Measurements from ENCODE around the gene LTO1.

The LTO1 gene

DNA sequence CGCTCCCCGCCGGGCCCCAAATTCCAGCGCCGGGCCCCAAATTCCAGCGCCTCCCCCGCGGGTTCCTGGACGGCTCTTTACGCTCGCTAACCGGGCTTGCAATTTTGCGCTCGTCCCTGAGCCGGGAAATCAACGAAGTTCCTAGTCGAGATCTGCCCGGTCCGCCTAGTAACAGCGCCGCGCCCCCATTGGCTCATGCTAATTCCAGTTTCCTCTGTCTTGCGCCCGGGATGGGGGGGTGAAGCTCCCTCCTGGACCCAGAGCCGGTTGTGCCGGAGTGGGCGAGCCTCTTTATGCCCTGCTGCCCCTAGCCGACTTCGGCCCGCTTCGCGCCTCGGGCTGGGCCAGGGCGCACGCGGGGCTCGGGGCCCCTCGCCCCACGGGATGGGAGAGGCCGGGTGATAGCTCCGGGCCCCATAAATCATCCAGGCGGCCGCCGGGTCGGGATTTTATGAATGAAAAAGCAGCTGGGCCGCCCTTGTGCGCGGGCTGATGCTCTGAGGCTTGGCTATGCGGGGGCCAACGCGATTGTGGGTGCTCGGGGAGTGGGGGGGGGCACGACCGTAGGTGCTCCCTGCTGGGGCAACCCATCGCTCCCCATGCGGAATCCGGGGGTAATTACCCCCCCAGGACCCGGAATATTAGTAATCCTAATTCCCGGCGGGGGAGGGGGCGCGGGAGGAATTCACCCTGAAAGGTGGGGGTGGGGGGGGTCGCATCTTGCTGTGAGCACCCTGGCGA, 36.0 kb downstream of the LTO1 start:
- DNase-seq (ENCODE audit: low read depth), result peak; percentile 92

DNA sequence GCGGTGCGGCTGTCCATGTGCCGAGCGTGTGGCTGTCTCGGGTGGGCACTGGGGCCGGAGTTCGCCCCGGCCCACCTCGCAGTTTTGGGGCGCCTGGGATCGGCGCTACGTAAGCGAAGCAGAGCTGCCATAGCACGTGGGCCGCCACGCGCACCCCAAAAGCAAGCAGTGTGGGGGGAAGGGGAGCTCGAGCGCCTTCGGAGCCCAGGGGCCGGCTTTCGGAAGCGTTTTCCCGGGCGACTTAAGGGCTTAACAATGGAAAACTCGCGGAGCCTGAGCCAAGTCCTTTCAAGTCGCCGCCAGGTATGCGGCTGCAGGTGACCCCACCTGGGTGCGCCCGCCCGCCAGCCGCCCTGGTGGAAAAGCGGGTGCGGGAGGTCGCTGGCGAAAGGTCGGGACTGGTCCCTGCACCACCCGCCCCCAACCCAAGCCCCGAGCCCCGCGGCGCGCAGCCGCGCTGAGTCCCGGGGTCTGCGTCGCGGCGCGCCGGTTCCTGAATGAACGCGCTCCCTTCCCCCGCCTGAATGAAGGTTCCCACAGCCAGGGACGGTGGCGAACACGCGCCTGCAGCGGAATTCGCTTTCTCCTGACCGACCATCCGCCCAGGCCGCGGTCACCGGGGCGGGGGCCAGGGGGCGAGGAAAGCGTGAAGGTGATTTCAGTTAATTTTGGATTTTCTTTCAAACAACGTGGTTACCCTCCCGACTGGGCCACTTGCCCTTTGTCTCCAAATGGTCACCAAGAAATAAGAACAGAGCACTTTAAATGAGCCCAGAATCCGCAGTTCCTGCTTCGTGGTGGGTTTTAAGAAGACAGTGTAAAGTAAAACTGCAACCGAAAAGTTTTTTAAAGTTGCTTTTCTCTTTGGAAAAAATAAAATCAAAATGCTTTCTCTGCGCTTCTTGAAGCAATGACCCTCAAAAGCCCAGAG, 36.9 kb downstream of the LTO1 start:
- H3K4me3 ChIP-seq (ENCODE audit: low read depth, low read length), result peak overlapping the region; percentile 23
- TF ChIP-seq POLR2A (IDR thresholded peaks at IDR 0.05; ENCODE audit: extremely low read depth, insufficient read length) (no peak), MYC (IDR thresholded peaks at IDR 0.05; ENCODE audit: low read depth, low read length) (no peak; the same call in 1 of the 2 replicates)
- TF ChIP-seq, protein P1, sequence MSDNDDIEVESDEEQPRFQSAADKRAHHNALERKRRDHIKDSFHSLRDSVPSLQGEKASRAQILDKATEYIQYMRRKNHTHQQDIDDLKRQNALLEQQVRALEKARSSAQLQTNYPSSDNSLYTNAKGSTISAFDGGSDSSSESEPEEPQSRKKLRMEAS (IDR thresholded peaks at IDR 0.05; ENCODE audit: low read depth, low read length), result no peak
- TF ChIP-seq, protein P2, sequence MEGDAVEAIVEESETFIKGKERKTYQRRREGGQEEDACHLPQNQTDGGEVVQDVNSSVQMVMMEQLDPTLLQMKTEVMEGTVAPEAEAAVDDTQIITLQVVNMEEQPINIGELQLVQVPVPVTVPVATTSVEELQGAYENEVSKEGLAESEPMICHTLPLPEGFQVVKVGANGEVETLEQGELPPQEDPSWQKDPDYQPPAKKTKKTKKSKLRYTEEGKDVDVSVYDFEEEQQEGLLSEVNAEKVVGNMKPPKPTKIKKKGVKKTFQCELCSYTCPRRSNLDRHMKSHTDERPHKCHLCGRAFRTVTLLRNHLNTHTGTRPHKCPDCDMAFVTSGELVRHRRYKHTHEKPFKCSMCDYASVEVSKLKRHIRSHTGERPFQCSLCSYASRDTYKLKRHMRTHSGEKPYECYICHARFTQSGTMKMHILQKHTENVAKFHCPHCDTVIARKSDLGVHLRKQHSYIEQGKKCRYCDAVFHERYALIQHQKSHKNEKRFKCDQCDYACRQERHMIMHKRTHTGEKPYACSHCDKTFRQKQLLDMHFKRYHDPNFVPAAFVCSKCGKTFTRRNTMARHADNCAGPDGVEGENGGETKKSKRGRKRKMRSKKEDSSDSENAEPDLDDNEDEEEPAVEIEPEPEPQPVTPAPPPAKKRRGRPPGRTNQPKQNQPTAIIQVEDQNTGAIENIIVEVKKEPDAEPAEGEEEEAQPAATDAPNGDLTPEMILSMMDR (IDR thresholded peaks at IDR 0.05; ENCODE audit: low read depth, low read length), result no peak
- DNase-seq (ENCODE audit: low read depth), result peak; percentile 65

More for the DNA sequence above, 36.0 kb downstream of the LTO1 start:
- peak overlapping the region; percentile 32 for H3K4me3 ChIP-seq (ENCODE audit: low read depth, low read length)
- TF ChIP-seq, protein P2 (IDR thresholded peaks at IDR 0.05; ENCODE audit: low read depth, low read length), result no peak
- TF ChIP-seq, protein P1 (IDR thresholded peaks at IDR 0.05; ENCODE audit: low read depth, low read length), result no peak
- TF ChIP-seq MYC (IDR thresholded peaks at IDR 0.05; ENCODE audit: low read depth, low read length) (peak; percentile 23; the same call in 1 of the 2 replicates), POLR2A (IDR thresholded peaks at IDR 0.05; ENCODE audit: extremely low read depth, insufficient read length) (peak; percentile 20)

GRCh38 chr11:69637198-69637940, 37.8 kb downstream of the LTO1 start:
- TF ChIP-seq, protein P2 (IDR thresholded peaks at IDR 0.05; ENCODE audit: low read depth, low read length), result no peak
- TF ChIP-seq MYC (IDR thresholded peaks at IDR 0.05; ENCODE audit: low read depth, low read length), result no peak
- TF ChIP-seq POLR2A (IDR thresholded peaks at IDR 0.05; ENCODE audit: extremely low read depth, insufficient read length), result no peak
- TF ChIP-seq, protein P1 (IDR thresholded peaks at IDR 0.05; ENCODE audit: low read depth, low read length), result no peak
- no peak overlapping the region for H3K4me3 ChIP-seq (ENCODE audit: low read depth, low read length)
- DNase-seq (ENCODE audit: low read depth), result no peak

- no peak overlapping the region for H3K4me3 ChIP-seq (ENCODE audit: low read depth, low read length)
- DNase-seq (ENCODE audit: low read depth), result no peak
- TF ChIP-seq, protein P1 (IDR thresholded peaks at IDR 0.05; ENCODE audit: low read depth, low read length), result no peak
- TF ChIP-seq MYC (IDR thresholded peaks at IDR 0.05; ENCODE audit: low read depth, low read length) (no peak), POLR2A (IDR thresholded peaks at IDR 0.05; ENCODE audit: extremely low read depth, insufficient read length) (no peak)
- TF ChIP-seq, protein P2 (IDR thresholded peaks at IDR 0.05; ENCODE audit: low read depth, low read length), result no peak
Observed at GRCh38 chr11:69636512-69637197, 38.5 kb downstream of the LTO1 start.
